ENCODE data around the gene ICAM5. TPM values are rescaled to one million over a fixed set of nuclear protein-coding genes. Genes with fewer than 3 reads are reported as not detected.
A peak's percentile ranks its signal among the peaks of the same experiment; 100 is the strongest.

The ICAM5 gene
- polyA plus RNA-seq, 1 donor (not counting 4 experiments of a cell fraction or from before 2014, with no cell fraction given), result 0.20 TPM

DNA sequence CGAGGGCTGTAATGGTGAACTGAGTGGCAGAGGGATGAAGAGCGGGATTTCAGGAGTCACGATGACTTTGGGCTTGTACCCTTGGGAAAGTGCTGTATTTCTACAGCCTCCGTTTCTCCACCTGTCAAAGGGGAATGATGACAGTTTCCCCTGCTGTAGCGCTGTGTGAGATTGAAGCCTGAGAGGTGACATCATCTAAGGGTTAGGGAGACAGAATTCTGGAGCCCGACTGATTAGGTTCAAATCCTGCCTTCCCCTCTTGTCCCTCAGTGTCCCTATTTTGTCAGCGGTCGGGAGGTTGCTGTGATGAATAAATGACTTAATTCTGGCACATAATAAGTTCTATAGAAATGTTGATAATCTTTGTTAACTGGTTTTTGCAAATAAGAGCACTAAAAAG is 37.0 kb upstream of the ICAM5 start:
- TF ChIP-seq, protein P1, sequence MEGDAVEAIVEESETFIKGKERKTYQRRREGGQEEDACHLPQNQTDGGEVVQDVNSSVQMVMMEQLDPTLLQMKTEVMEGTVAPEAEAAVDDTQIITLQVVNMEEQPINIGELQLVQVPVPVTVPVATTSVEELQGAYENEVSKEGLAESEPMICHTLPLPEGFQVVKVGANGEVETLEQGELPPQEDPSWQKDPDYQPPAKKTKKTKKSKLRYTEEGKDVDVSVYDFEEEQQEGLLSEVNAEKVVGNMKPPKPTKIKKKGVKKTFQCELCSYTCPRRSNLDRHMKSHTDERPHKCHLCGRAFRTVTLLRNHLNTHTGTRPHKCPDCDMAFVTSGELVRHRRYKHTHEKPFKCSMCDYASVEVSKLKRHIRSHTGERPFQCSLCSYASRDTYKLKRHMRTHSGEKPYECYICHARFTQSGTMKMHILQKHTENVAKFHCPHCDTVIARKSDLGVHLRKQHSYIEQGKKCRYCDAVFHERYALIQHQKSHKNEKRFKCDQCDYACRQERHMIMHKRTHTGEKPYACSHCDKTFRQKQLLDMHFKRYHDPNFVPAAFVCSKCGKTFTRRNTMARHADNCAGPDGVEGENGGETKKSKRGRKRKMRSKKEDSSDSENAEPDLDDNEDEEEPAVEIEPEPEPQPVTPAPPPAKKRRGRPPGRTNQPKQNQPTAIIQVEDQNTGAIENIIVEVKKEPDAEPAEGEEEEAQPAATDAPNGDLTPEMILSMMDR (optimal IDR thresholded peaks at IDR 0.05 in 1 of 3, IDR thresholded peaks at IDR 0.05 in 1 of 3, conservative IDR thresholded peaks at IDR 0.05 in 1 of 3; ENCODE audit: extremely low read depth in 1 of 3, insufficient read depth in 2 of 3, low read length in 3 of 3), result no peak
- no peak for TF ChIP-seq EZH2 (IDR thresholded peaks at IDR 0.05; ENCODE audit: low read length)
- DNase-seq (ENCODE audit: low read depth, low spot score) (no peak), FAIRE-seq (no peak)
- Histone ChIP-seq H3K79me2 (ENCODE audit: control insufficient read depth, insufficient read depth, low read length) (peaks cover 16% of the 10 kb centered on the region), H3K27ac (ENCODE audit: control insufficient read depth, insufficient read depth, low read length) (peak overlapping the region; percentile 88), H3K9me1 (ENCODE audit: control insufficient read depth, extremely low read depth, insufficient read depth, low read length) (no peaks in the 10 kb centered on the region), H3K36me3 (ENCODE audit: control insufficient read depth in 2 of 2, extremely low read depth in 1 of 2, insufficient read depth in 2 of 2, low read length in 2 of 2) (peaks cover 16 to 18% of the 10 kb centered on the region in 2 experiments), H4K20me1 (ENCODE audit: control insufficient read depth, extremely low read depth, insufficient read depth, low read length) (no peaks in the 10 kb centered on the region), H3K9me3 (ENCODE audit: control insufficient read depth, low read depth, low read length) (no peaks in the 10 kb centered on the region), H3K4me3 (ENCODE audit: control insufficient read depth in 2 of 3, extremely low read depth in 1 of 3, insufficient read depth in 2 of 3, low read depth in 1 of 3, low read length in 3 of 3) (peak overlapping the region; percentile 66 to 98 (median 74)), H3K4me2 (ENCODE audit: control insufficient read depth, extremely low read depth, insufficient read depth, low read depth, low read length) (peak overlapping the region; percentile 73), H3K27me3 (ENCODE audit: control insufficient read depth, extremely low read depth, insufficient read depth, low read length) (no peaks in the 10 kb centered on the region), H3K9ac (ENCODE audit: control insufficient read depth, extremely low read depth, insufficient read depth, low read length) (peak overlapping the region; percentile 91), H2AFZ (ENCODE audit: control insufficient read depth, low read length) (peak overlapping the region; percentile 100), H3K4me1 (ENCODE audit: control insufficient read depth, extremely low read depth, insufficient read depth, low read length) (peaks cover 11% of the 10 kb centered on the region)
- dilution Hi-C loops (cut with MboI; ENCODE audit: extremely low pct_ligation_motif_present, low sequenced_read_pairs), result no loop called here

DNA sequence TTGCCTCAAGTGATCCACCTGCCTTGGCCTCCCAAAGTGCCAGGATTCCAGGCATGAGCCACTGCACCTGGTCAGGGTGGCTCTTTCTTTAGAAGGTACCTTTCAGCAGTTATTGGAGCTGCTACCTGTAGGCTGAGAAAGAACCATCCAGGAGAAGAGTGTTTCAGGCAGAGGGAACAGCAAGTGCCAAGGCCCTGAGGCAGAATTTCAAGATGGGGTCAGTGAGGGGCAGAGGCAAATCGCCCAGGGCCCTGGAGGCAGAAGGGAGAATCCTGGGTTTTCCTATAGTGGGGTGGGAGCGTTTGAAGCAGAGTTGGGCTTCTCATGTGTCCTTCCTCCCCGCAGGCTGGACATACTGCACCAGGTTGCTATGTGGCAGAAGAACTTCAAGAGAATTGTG is 35.5 kb upstream of the ICAM5 start:
- no peaks in the 10 kb centered on the region for H4K20me1 ChIP-seq (ENCODE audit: control insufficient read depth, extremely low read depth, insufficient read depth, low read length)
- no peak overlapping the region for H3K27ac ChIP-seq (ENCODE audit: control insufficient read depth, insufficient read depth, low read length)
- no peak for TF ChIP-seq EZH2 (IDR thresholded peaks at IDR 0.05; ENCODE audit: low read length)
- TF ChIP-seq, protein P1 (optimal IDR thresholded peaks at IDR 0.05 in 1 of 3, IDR thresholded peaks at IDR 0.05 in 1 of 3, conservative IDR thresholded peaks at IDR 0.05 in 1 of 3; ENCODE audit: extremely low read depth in 1 of 3, insufficient read depth in 2 of 3, low read length in 3 of 3), result no peak
- peaks cover 16% of the 10 kb centered on the region for H3K79me2 ChIP-seq (ENCODE audit: control insufficient read depth, insufficient read depth, low read length)
- no peak for DNase-seq (ENCODE audit: low read depth, low spot score)
- no peaks in the 10 kb centered on the region for H3K27me3 ChIP-seq (ENCODE audit: control insufficient read depth, extremely low read depth, insufficient read depth, low read length)
- dilution Hi-C loops (cut with MboI; ENCODE audit: extremely low pct_ligation_motif_present, low sequenced_read_pairs), result no loop called here
- no peaks in the 10 kb centered on the region for H3K9me1 ChIP-seq (ENCODE audit: control insufficient read depth, extremely low read depth, insufficient read depth, low read length)
- no peak overlapping the region for H2AFZ ChIP-seq (ENCODE audit: control insufficient read depth, low read length)
- H3K4me3 ChIP-seq (ENCODE audit: control insufficient read depth in 2 of 3, extremely low read depth in 1 of 3, insufficient read depth in 2 of 3, low read depth in 1 of 3, low read length in 3 of 3), result no peak overlapping the region
- H3K4me2 ChIP-seq (ENCODE audit: control insufficient read depth, extremely low read depth, insufficient read depth, low read depth, low read length), result no peak overlapping the region
- no peaks in the 10 kb centered on the region for H3K9me3 ChIP-seq (ENCODE audit: control insufficient read depth, low read depth, low read length)
- H3K36me3 ChIP-seq (ENCODE audit: control insufficient read depth in 2 of 2, extremely low read depth in 1 of 2, insufficient read depth in 2 of 2, low read length in 2 of 2), result peaks cover 26 to 27% of the 10 kb centered on the region in 2 experiments
- no peak overlapping the region for H3K9ac ChIP-seq (ENCODE audit: control insufficient read depth, extremely low read depth, insufficient read depth, low read length)
- peaks cover 11% of the 10 kb centered on the region for H3K4me1 ChIP-seq (ENCODE audit: control insufficient read depth, extremely low read depth, insufficient read depth, low read length)
- FAIRE-seq, result no peak

All from keratinocyte (primary cell).